ENCODE measurements around the gene SEPTIN5. TPM values are rescaled to one million over a fixed set of nuclear protein-coding genes. Genes with fewer than 3 reads are reported as not detected.

The SEPTIN5 gene
- total RNA-seq, 1 experiment from 2014 or later = 2.0 TPM

- Histone ChIP-seq H3K4me3 (no peak overlapping the region), H3K9me3 (ENCODE audit: insufficient read depth, low read depth) (no peaks in the 10 kb centered on the region), H2AFZ (no peak overlapping the region), H3K4me2 (no peak overlapping the region), H3K79me2 (ENCODE audit: low read depth) (no peaks in the 10 kb centered on the region), H3F3A (ENCODE audit: insufficient read depth, low read depth) (no peaks in the 10 kb centered on the region), H4K20me1 (ENCODE audit: insufficient read depth) (no peaks in the 10 kb centered on the region), H3K27me3 (ENCODE audit: insufficient read depth, low read depth) (0 out of 2 replicates have a peak, but pooled peaks cover 3% of the 10 kb centered on the region), H3K4me1 (replicated peaks; ENCODE audit: insufficient read depth) (no peaks in the 10 kb centered on the region), H3K27ac (no peak overlapping the region), H3K9me2 (ENCODE audit: insufficient read depth) (no peaks in the 10 kb centered on the region), H3K36me3 (ENCODE audit: low read depth) (no peaks in the 10 kb centered on the region)
- DNase-seq = no peak
- no peak for TF ChIP-seq EZH2 (IDR thresholded peaks at IDR 0.05; ENCODE audit: low read depth)
- TF ChIP-seq, protein P1, sequence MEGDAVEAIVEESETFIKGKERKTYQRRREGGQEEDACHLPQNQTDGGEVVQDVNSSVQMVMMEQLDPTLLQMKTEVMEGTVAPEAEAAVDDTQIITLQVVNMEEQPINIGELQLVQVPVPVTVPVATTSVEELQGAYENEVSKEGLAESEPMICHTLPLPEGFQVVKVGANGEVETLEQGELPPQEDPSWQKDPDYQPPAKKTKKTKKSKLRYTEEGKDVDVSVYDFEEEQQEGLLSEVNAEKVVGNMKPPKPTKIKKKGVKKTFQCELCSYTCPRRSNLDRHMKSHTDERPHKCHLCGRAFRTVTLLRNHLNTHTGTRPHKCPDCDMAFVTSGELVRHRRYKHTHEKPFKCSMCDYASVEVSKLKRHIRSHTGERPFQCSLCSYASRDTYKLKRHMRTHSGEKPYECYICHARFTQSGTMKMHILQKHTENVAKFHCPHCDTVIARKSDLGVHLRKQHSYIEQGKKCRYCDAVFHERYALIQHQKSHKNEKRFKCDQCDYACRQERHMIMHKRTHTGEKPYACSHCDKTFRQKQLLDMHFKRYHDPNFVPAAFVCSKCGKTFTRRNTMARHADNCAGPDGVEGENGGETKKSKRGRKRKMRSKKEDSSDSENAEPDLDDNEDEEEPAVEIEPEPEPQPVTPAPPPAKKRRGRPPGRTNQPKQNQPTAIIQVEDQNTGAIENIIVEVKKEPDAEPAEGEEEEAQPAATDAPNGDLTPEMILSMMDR (conservative IDR thresholded peaks at IDR 0.05) = no peak
- intact Hi-C loops (cut with micrococcal nuclease; ENCODE audit: unreplicated experiment) = no loop called here
- ChIA-PET POLR2A (ENCODE audit: unreplicated experiment) (no interaction called here), CTCF (no interaction called here)
- no TSS peak for BruUV-seq (replicated peaks)
These were observed 8.1 kb downstream of the SEPTIN5 start for GRCh38 chr22:19722178-19722981.

DNA sequence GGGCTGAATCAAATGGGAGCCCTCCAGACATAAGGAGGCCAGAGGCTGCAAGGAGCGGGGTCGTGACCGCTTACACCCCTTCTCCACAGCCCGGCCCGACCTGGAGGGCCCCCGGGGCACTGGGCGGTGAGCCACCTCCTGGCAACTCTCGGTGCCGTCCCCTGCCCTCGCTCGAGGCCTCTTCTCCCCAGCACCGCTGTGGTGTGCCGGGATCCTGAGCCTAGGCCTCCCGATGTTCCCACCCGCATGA lies 8.6 kb downstream of the SEPTIN5 start:
- Histone ChIP-seq H3K27ac (no peak overlapping the region), H4K20me1 (ENCODE audit: insufficient read depth) (no peaks in the 10 kb centered on the region), H3K9me3 (ENCODE audit: insufficient read depth, low read depth) (no peaks in the 10 kb centered on the region), H3K4me2 (peak overlapping the region; percentile 51; the same call in 1 of the 2 replicates), H2AFZ (no peak overlapping the region), H3K27me3 (ENCODE audit: insufficient read depth, low read depth) (0 out of 2 replicates have a peak, but pooled peaks cover 3% of the 10 kb centered on the region), H3K79me2 (ENCODE audit: low read depth) (no peaks in the 10 kb centered on the region), H3K9me2 (ENCODE audit: insufficient read depth) (no peaks in the 10 kb centered on the region), H3K4me1 (replicated peaks; ENCODE audit: insufficient read depth) (no peaks in the 10 kb centered on the region), H3K36me3 (ENCODE audit: low read depth) (no peaks in the 10 kb centered on the region), H3K4me3 (no peak overlapping the region), H3F3A (ENCODE audit: insufficient read depth, low read depth) (no peaks in the 10 kb centered on the region)
- no peak for DNase-seq
- BruUV-seq (replicated peaks) = no TSS peak
- ChIA-PET CTCF (no interaction called here), POLR2A (ENCODE audit: unreplicated experiment) (no interaction called here)
- intact Hi-C loops (cut with micrococcal nuclease; ENCODE audit: unreplicated experiment) = no loop called here
- TF ChIP-seq, protein P1 (conservative IDR thresholded peaks at IDR 0.05) = no peak
- no peak for TF ChIP-seq EZH2 (IDR thresholded peaks at IDR 0.05; ENCODE audit: low read depth)

DNA sequence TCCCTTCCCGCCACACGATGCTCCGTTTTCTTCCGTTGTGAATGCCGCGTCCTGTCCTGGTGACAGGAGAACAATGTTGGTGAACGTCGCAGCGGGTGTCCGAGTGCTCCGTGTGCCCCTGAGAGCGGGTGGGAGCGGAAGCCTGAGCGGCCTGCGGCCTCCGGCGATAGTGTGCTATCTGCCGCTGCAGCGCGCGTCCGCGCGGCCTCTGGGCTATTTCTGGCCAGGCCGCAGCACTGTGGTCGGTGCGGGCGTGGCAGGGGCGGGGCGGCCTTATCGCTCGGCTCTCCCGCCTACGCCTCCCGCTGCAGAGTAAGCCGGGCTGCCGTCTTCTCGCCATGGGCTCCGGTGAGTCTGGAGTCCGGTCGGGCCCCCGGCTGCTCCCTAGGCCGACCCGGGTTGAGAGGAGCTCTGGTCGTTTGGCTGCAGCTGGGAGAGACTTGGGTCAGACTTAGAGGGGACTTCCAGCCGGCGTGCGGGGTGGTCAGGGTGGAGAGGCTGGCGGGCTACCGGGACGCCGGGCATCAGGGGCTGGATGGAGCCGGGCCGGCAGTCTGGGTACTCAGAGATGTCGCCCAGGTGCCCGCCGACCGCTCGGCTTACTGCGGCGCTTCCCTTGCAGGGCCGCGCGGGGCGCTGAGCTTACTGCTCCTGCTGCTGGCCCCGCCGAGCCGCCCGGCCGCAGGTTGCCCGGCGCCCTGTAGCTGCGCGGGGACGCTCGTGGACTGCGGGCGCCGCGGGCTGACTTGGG lies 9.1 kb downstream of the SEPTIN5 start, which contains the start of gene GP1BB:
Gene GP1BB, plus strand, starts transcription at position 308 of the 751 bp plus-strand sequence. Its CDS starts 31 bp downstream, at position 339.
- peak within 1 kb of the TSS; percentile 51 for H3K4me2 ChIP-seq
- H4K20me1 ChIP-seq (ENCODE audit: insufficient read depth) = no peaks in the 10 kb centered on the region
- H3K4me1 ChIP-seq (replicated peaks; ENCODE audit: insufficient read depth) = no peaks in the 10 kb centered on the region
- no peak within 1 kb of the TSS for H2AFZ ChIP-seq
- no peaks in the 10 kb centered on the region for H3K36me3 ChIP-seq (ENCODE audit: low read depth)
- 0 out of 2 replicates have a peak, but pooled peaks cover 3% of the 10 kb centered on the region for H3K27me3 ChIP-seq (ENCODE audit: insufficient read depth, low read depth)
- ChIA-PET CTCF (no interaction called here), POLR2A (ENCODE audit: unreplicated experiment) (no interaction called here)
- no peaks in the 10 kb centered on the region for H3F3A ChIP-seq (ENCODE audit: insufficient read depth, low read depth)
- no peaks in the 10 kb centered on the region for H3K9me3 ChIP-seq (ENCODE audit: insufficient read depth, low read depth)
- H3K4me3 ChIP-seq = peak within 1 kb of the TSS; percentile 3; the same call in 1 of the 2 replicates
- H3K79me2 ChIP-seq (ENCODE audit: low read depth) = no peaks in the 10 kb centered on the region
- no peak within 1 kb of the TSS for H3K27ac ChIP-seq
- BruUV-seq (replicated peaks) = no TSS peak
- intact Hi-C loops (cut with micrococcal nuclease; ENCODE audit: unreplicated experiment) = no loop called here
- DNase-seq = peak in 1 of 2 experiments; percentile 30
- no peaks in the 10 kb centered on the region for H3K9me2 ChIP-seq (ENCODE audit: insufficient read depth)
- TF ChIP-seq, protein P1 (conservative IDR thresholded peaks at IDR 0.05) = no peak; the same call in 1 of the 2 replicates
- TF ChIP-seq EZH2 (IDR thresholded peaks at IDR 0.05; ENCODE audit: low read depth) = no peak

All from PC-9 (cell line).